Right lobe of liver (tissue), 6 donors: ENCODE results near the gene RBM6. TPM values are rescaled to one million over a fixed set of nuclear protein-coding genes. Genes with fewer than 3 reads are reported as not detected.
"Not testable (repeated sequence)": the region's sequence is repeated elsewhere in the genome, so short reads cannot be mapped to it uniquely, and the experiment has no call there.

Source experiments
- ATAC-seq, 4 donors: fragments of 200-7000 bp; cut with Tn5 transposase; one replicate each; pipeline ENCODE4 v1.9.1; 2020; ENCODE audit warnings: mild to moderate bottlenecking in 4 of 4, moderate library complexity in 4 of 4
- DNase-seq, 3 donors: peaks; one replicate each; pipeline ENCODE4 v3.0.0-alpha.2; 2020
- H3K27ac ChIP-seq, 3 donors: fragments of 200-600 bp; one replicate each; pipeline ENCODE4 v1.8.0; 2022
- H3K27me3 ChIP-seq, 2 donors: fragments of 200-600 bp; one replicate each; pipeline ENCODE4 v1.8.0; 2022
- H3K36me3 ChIP-seq, 4 donors: fragments of 200-600 bp; sonication (generic) in 1 of 4; one replicate each; pipeline versions ENCODE4 v1.5.1 to v1.8.0; 2017 to 2022; ENCODE audit warnings: control low read depth in 1 of 4
- H3K4me1 ChIP-seq, 4 donors: fragments of 200-600 bp; sonication (generic) in 1 of 4; one replicate each; pipeline versions ENCODE4 v1.5.1 to v1.8.0; 2017 to 2022; ENCODE audit warnings: control low read depth in 1 of 4
- H3K4me3 ChIP-seq, 3 donors: fragments of 200-600 bp; one replicate each; pipeline ENCODE4 v1.8.0; 2022
- H3K9me3 ChIP-seq, 4 donors: fragments of 200-600 bp; sonication (generic) in 1 of 4; one replicate each; pipeline versions ENCODE4 v1.5.1 to v1.8.0; 2017 to 2022; ENCODE audit warnings: control low read depth in 1 of 4
- POLR2A ChIP-seq: fragments of 450-650 bp; IDR thresholded peaks from one replicate; pipeline ENCODE4 v1.6.1; 2017; ENCODE audit warnings: antibody characterized with exemption, mild to moderate bottlenecking
- WGBS: methylation state at CpG from one replicate; pipeline ENCODE4 v1.1.6; 2018; ENCODE audit warnings: low coverage, low lambda C conversion rate; ENCODE audit not compliant: insufficient coverage; ENCODE audit errors: missing lambda C conversion rate; 5-methylcytosine and 5-hydroxymethylcytosine counted together
- intact Hi-C, 2 donors: fragments of 100-400 bp; cut with DNase I; formaldehyde crosslinking; loops; one replicate each; pipeline versions ENCODE4 v1.11.2 to v1.14.1; 2022
- total RNA-seq, 6 experiments: library from RNA; depleted of rRNA in 2 of 6; stranded (reverse); fragments of >200 nt in 2 of 6; fragmentation: NEBNext Ultra II Directional in 3 of 6; extraction: Animal tissue kit (Norgen Biotek cat#: 25700) in 3 of 6; gene quantifications; one replicate each; pipeline versions ENCODE4 v1.1.0 to v1.2.4, GENCODE V29; 2016 to 2023
- TF ChIP-seq, protein P1 (sequence below), 4 donors: fragments of 200-600 bp in 3 of 4; fragments of 450-650 bp in 1 of 4; IDR thresholded peaks; one replicate each; pipeline versions ENCODE4 v1.5.1 to v1.8.0; 2016 to 2022; ENCODE audit warnings: antibody characterized with exemption in 4 of 4, mild to moderate bottlenecking in 2 of 4
- donor health status: DM: no; HTN: yes; CAD: no.
- donor health status: DM: no; HTN: no; CAD: no.
- donor health status: DM: no; HTN: no; CAD: no.
- donor health status: DM: no; HTN: yes; CAD: no.
- donor health status: DM: no; HTN: yes; CAD: no.

The RBM6 gene
- total RNA-seq, 6 experiments from 2014 or later = 25.9 to 46.4 (median 32.9) TPM

DNA sequence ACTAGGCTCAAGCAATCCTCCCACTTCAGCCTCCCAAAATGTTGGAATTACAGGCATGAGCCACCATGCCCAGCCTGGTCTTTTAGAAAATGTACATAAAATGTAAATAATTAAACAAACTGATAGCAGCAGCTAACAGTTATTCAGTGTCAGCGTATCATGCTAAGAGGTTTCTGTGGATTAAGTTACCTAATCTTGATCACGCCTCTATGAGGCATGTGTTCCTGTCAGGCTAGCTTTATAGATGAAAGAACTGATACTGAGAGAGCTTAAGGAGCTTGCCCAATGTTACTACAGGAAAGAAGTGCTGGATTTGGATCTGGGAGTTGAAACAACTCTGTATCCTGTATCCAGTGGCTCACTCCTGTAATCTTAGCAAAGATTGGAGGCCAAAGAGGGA lies 25.0 kb upstream of the RBM6 start:
- no peak overlapping the region for H3K27ac ChIP-seq
- H3K4me3 ChIP-seq = no peak overlapping the region
- no peak for ATAC-seq
- peaks cover 0 to 12% (median 0%) of the 10 kb centered on the region in 4 donors for H3K36me3 ChIP-seq
- no peaks in the 10 kb centered on the region for H3K4me1 ChIP-seq
- WGBS = 89% methylated on average over 2 of the region's 2 CpGs
- no peaks in the 10 kb centered on the region for H3K27me3 ChIP-seq
- no peaks in the 10 kb centered on the region for H3K9me3 ChIP-seq
- intact Hi-C loops = no loop called here
- DNase-seq = no peak
- TF ChIP-seq POLR2A = no peak
- TF ChIP-seq, protein P1, sequence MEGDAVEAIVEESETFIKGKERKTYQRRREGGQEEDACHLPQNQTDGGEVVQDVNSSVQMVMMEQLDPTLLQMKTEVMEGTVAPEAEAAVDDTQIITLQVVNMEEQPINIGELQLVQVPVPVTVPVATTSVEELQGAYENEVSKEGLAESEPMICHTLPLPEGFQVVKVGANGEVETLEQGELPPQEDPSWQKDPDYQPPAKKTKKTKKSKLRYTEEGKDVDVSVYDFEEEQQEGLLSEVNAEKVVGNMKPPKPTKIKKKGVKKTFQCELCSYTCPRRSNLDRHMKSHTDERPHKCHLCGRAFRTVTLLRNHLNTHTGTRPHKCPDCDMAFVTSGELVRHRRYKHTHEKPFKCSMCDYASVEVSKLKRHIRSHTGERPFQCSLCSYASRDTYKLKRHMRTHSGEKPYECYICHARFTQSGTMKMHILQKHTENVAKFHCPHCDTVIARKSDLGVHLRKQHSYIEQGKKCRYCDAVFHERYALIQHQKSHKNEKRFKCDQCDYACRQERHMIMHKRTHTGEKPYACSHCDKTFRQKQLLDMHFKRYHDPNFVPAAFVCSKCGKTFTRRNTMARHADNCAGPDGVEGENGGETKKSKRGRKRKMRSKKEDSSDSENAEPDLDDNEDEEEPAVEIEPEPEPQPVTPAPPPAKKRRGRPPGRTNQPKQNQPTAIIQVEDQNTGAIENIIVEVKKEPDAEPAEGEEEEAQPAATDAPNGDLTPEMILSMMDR (IDR thresholded peaks at IDR 0.05) = no peak

DNA sequence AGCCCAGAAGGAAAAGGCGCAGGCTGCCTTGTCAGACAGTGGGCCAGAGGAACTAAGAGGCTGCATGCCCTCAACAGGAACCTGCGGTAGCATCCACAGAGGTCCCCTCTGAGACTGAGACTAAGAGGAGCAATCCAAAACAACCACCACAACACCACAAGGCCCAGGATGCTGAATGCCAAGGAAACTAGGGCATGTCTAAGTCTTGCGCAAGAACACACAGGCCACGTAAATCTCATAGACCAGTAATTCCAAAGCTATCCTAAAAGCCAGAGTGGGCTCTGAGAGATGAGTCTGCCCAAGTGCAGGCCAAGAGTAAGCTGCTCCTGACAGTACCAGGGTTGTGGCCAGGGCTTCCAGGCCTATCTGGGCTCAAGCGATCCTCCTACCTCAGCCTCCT lies 23.3 kb upstream of the RBM6 start:
- Histone ChIP-seq H3K4me3 (no peak overlapping the region), H3K36me3 (peaks cover 0 to 7% (median 0%) of the 10 kb centered on the region in 4 donors), H3K9me3 (no peaks in the 10 kb centered on the region), H3K4me1 (no peaks in the 10 kb centered on the region), H3K27me3 (no peaks in the 10 kb centered on the region), H3K27ac (no peak overlapping the region)
- no peak for TF ChIP-seq POLR2A
- TF ChIP-seq, protein P1 (IDR thresholded peaks at IDR 0.05) = no peak
- intact Hi-C loops = no loop called here
- no peak for ATAC-seq
- no CpG with 5 or more reads among the region's 5 CpGs for WGBS
- no peak for DNase-seq

DNA sequence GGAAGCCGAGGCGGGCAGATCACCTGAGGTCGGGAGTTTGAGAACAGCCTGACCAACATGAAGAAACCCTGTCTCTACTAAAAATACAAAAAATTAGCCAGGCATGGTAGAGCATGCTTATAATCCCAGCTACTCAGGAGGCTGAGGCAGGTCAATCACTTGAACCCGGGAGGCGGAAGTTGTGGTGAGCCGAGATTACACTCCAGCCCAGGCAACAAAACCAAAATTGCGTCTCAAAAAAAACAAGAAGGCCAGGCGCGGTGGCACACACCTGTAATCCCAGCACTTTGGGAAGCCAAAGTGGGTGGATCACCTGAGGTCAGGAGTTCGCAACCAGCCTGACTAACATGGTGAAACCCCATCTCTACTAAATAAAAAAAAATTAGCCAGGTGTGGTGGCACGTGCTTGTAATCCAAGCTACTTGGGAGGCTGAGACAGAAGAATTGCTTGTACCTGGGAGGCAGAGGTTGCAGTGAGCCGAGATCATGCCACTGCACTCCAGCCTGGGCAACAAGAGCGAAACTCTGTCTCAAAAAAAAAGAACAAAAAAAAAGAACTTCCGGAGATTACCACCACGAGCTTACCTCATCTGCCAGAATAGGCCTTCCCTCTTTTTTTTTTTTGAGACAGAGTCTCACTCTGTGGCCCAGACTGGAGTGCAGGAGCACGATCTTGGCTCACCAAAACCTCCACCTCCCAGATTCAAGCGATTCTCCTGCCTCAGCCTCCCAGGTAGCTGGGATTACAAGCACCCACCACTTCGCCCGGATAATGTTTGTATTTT lies 22.0 kb upstream of the RBM6 start:
- H3K27ac ChIP-seq, DNase-seq, H3K4me1 ChIP-seq, H3K36me3 ChIP-seq, H3K4me3 ChIP-seq, H3K27me3 ChIP-seq, H3K9me3 ChIP-seq, ATAC-seq, intact Hi-C loops: not testable (repeated sequence)
- whole genome bisulfite sequencing = 78% methylated on average over 15 of the region's 19 CpGs

DNA sequence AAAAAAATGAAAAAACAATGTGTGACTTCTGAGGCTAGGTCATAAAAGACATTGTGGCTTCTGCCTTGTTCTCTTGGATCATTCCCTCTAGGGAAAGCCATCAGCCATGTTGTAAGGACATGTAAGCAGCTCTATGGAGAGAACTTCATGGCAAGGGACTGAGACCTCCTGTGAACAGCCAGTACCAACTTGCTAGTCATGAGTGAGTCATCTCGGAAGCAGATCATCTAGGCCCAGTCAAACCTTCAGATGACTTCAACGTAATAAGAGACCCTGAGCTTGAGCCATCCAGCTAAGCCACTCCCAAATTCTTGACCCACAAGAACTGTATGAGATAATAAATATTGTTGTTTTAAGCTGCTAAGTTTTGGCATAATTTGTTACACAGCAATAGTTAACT lies 15.3 kb upstream of the RBM6 start:
- H3K4me1 ChIP-seq = peaks cover 0 to 5% (median 2%) of the 10 kb centered on the region in 4 donors
- no peaks in the 10 kb centered on the region for H3K27me3 ChIP-seq
- H3K4me3 ChIP-seq = no peak overlapping the region
- WGBS = 92% methylated on average over 2 of the region's 2 CpGs
- H3K36me3 ChIP-seq = no peaks in the 10 kb centered on the region
- TF ChIP-seq POLR2A = no peak
- intact Hi-C loops = no loop called here
- DNase-seq (no peak), ATAC-seq (no peak)
- no peak overlapping the region for H3K27ac ChIP-seq
- no peaks in the 10 kb centered on the region for H3K9me3 ChIP-seq

DNA sequence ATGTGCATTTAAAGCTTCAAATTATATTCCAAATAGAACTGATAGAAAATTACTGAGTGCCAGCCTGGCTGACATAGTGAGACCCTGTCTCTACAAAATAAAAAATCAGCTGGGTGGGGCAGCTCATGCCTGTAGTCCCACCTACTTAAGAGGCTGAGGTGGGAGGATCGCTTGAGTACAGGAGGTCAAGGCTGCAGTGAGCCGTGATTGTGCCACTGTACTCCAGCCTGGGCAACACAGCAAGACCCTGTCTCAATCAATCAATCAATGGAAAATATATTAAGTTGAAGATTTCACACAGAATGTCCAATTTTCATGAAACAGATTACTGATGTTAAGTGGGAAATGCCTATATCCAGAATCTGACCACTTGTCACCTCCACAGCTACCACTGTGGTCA lies 14.5 kb upstream of the RBM6 start:
- TF ChIP-seq, protein P1 (IDR thresholded peaks at IDR 0.05) = no peak
- TF ChIP-seq POLR2A = no peak
- H3K27ac ChIP-seq = no peak overlapping the region
- no peak for ATAC-seq
- no peaks in the 10 kb centered on the region for H3K27me3 ChIP-seq
- no peak for DNase-seq
- no peaks in the 10 kb centered on the region for H3K9me3 ChIP-seq
- H3K4me3 ChIP-seq = no peak overlapping the region
- peaks cover 0 to 10% (median 2%) of the 10 kb centered on the region in 4 donors for H3K4me1 ChIP-seq
- WGBS = 86% methylated on average over 2 of the region's 2 CpGs
- no peaks in the 10 kb centered on the region for H3K36me3 ChIP-seq
- intact Hi-C loops = no loop called here
